ENCODE measurements around the gene VIPR2.

GRCh38 chr7:159042103-159042502 is 102.6 kb downstream of the VIPR2 start:
- TF ChIP-seq CTCF (IDR thresholded peaks at IDR 0.05) = no peak
- TF ChIP-seq POLR2A (IDR thresholded peaks at IDR 0.05) = no peak
